ENCODE measurements around the gene ZSCAN5C. TPM values are rescaled to one million over a fixed set of nuclear protein-coding genes. Genes with fewer than 3 reads are reported as not detected.
"Not testable (repeated sequence)": the region's sequence is repeated elsewhere in the genome, so short reads cannot be mapped to it uniquely, and the experiment has no call there.

The ZSCAN5C gene
- total and polyA plus RNA-seq, 2 donors (not counting 1 experiment from before 2014, with no cell fraction given): not detected

DNA sequence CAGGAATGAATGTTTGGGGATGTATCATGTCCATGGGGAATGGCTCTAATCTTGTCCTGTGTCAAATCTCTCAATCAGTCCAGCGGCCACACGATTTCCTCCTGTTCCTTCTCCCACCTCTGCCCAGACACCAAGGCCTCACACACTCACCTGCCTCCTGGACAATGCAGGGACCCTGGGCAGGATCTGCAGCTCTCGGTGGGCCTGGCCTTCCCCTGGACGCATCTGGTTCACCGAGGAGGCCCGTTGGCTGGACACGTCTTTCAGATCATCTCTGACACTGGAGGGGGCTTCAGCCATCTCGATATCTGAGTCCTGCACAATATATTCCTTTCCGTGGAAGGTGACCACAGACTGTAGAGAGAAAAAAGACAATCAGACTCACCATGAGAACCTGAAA is 21.4 kb downstream of the ZSCAN5C start:
- no peak overlapping the region for H3K27ac ChIP-seq (ENCODE audit: low read length in 2 of 2)
- no peak for DNase-seq
- H3K79me2 ChIP-seq (ENCODE audit: control insufficient read depth, insufficient read depth, low read length): no peaks in the 10 kb centered on the region
- H3K4me3 Mint-ChIP-seq: no peak overlapping the region
- H3K9ac ChIP-seq (ENCODE audit: low read length): no peak overlapping the region
- no peaks in the 10 kb centered on the region for H3K27me3 ChIP-seq (replicated peaks in 1 of 4; ENCODE audit: control extremely low read depth in 1 of 4, control insufficient read depth in 3 of 4, insufficient read depth in 4 of 4, low read length in 3 of 4)
- intact Hi-C loops (cut with micrococcal nuclease): no loop called here
- H3K4me1 ChIP-seq (ENCODE audit: control insufficient read depth in 2 of 2, insufficient read depth in 2 of 2, low read length in 2 of 2): no peaks in the 10 kb centered on the region
- POLR2A ChIA-PET: no interaction called here
- no peak overlapping the region for H3K4me2 ChIP-seq (replicated peaks; ENCODE audit: low read depth, low read length, poor library complexity, severe bottlenecking)
- peaks cover 5% of the 10 kb centered on the region for H3K27me3 Mint-ChIP-seq
- H3K9me3 ChIP-seq (ENCODE audit: control extremely low read depth in 1 of 3, control insufficient read depth in 2 of 3, insufficient read depth in 1 of 3, low read length in 2 of 3): no peaks in the 10 kb centered on the region
- no peak overlapping the region for H3K27ac Mint-ChIP-seq
- no peak for ATAC-seq (ENCODE audit: low read depth)
- TF ChIP-seq, protein P1, sequence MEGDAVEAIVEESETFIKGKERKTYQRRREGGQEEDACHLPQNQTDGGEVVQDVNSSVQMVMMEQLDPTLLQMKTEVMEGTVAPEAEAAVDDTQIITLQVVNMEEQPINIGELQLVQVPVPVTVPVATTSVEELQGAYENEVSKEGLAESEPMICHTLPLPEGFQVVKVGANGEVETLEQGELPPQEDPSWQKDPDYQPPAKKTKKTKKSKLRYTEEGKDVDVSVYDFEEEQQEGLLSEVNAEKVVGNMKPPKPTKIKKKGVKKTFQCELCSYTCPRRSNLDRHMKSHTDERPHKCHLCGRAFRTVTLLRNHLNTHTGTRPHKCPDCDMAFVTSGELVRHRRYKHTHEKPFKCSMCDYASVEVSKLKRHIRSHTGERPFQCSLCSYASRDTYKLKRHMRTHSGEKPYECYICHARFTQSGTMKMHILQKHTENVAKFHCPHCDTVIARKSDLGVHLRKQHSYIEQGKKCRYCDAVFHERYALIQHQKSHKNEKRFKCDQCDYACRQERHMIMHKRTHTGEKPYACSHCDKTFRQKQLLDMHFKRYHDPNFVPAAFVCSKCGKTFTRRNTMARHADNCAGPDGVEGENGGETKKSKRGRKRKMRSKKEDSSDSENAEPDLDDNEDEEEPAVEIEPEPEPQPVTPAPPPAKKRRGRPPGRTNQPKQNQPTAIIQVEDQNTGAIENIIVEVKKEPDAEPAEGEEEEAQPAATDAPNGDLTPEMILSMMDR (IDR thresholded peaks at IDR 0.05): no peak
- no peak for TF ChIP-seq EZH2 (IDR thresholded peaks at IDR 0.05; ENCODE audit: borderline replicate concordance, insufficient read depth, low read depth, low read length, poor library complexity, severe bottlenecking)
- CTCF ChIA-PET: interaction anchor here (0.6 to 1.9 kb wide), 2 partner anchors 9 to 142 kb away, joined by 4 read pairs; no protein-coding TSS in a partner anchor
- no peaks in the 10 kb centered on the region for H4K20me1 ChIP-seq (ENCODE audit: control insufficient read depth, insufficient read depth, low read length, poor library complexity, severe bottlenecking)
- 96% methylated on average over 9 of the region's 9 CpGs for WGBS (ENCODE audit: insufficient coverage)
- H3K4me3 ChIP-seq (ENCODE audit: control extremely low read depth in 1 of 5, extremely low read depth in 1 of 5, insufficient read depth in 1 of 5, low read depth in 2 of 5, low read length in 4 of 5): no peak overlapping the region
- H3K9me3 Mint-ChIP-seq (ENCODE audit: insufficient read depth): no peaks in the 10 kb centered on the region
- H3K4me1 Mint-ChIP-seq: no peaks in the 10 kb centered on the region
- H3K36me3 ChIP-seq (replicated peaks in 1 of 2; ENCODE audit: control extremely low read depth in 1 of 2, control insufficient read depth in 1 of 2, extremely low read depth in 1 of 2, insufficient read depth in 2 of 2, low read length in 1 of 2): no peaks in the 10 kb centered on the region
- no peak overlapping the region for H2AFZ ChIP-seq (ENCODE audit: insufficient read depth, low read depth, low read length, poor library complexity, severe bottlenecking)

DNA sequence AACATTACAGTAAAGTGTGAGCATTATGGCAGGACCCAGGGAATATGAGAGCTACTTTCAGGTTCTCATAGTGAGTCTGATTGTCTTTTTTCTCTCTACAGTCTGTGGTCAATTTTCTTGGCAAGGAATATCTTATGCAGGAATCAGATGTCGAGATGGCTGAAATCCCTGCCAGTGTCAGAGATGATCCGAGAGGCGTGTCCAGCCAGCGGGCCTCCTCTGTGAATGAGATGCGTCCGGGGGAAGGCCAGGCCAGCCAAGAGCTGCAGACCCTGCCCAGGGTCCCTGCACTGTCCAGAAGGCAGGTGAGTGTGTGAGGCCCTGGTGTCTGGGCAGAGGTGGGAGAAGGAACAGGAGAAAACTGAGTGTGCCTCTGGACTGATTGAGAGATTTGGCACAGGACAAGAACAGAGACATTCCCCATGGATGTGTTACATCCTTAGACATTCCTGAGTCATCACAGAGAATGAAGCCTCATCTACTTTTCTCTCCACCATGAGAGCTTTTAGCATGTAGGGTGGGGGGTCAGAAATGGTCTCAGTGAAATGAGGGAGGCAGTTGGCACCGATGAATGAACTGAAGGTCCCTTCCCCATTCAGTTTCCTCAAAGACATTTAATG is 43.2 kb downstream of the ZSCAN5C start:
- WGBS (ENCODE audit: insufficient coverage): 93% methylated on average over 6 of the region's 7 CpGs
- no peaks in the 10 kb centered on the region for H3K4me1 Mint-ChIP-seq
- H3K4me3 Mint-ChIP-seq: no peak overlapping the region
- no peak for TF ChIP-seq EZH2 (IDR thresholded peaks at IDR 0.05; ENCODE audit: borderline replicate concordance, insufficient read depth, low read depth, low read length, poor library complexity, severe bottlenecking)
- H2AFZ ChIP-seq (ENCODE audit: insufficient read depth, low read depth, low read length, poor library complexity, severe bottlenecking): no peak overlapping the region
- H3K27ac Mint-ChIP-seq: no peak overlapping the region
- no peaks in the 10 kb centered on the region for H3K9me3 ChIP-seq (ENCODE audit: control extremely low read depth in 1 of 3, control insufficient read depth in 2 of 3, insufficient read depth in 1 of 3, low read length in 2 of 3)
- POLR2A ChIA-PET: no interaction called here
- H3K9me3 Mint-ChIP-seq (ENCODE audit: insufficient read depth): no peaks in the 10 kb centered on the region
- no peak overlapping the region for H3K27ac ChIP-seq (ENCODE audit: low read length in 2 of 2)
- H3K4me1 ChIP-seq (ENCODE audit: control insufficient read depth in 2 of 2, insufficient read depth in 2 of 2, low read length in 2 of 2): no peaks in the 10 kb centered on the region
- DNase-seq (no peak), ATAC-seq (ENCODE audit: low read depth) (no peak)
- no peaks in the 10 kb centered on the region for H3K36me3 ChIP-seq (replicated peaks in 1 of 2; ENCODE audit: control extremely low read depth in 1 of 2, control insufficient read depth in 1 of 2, extremely low read depth in 1 of 2, insufficient read depth in 2 of 2, low read length in 1 of 2)
- no peak overlapping the region for H3K9ac ChIP-seq (ENCODE audit: low read length)
- no peaks in the 10 kb centered on the region for H3K27me3 Mint-ChIP-seq
- H4K20me1 ChIP-seq (ENCODE audit: control insufficient read depth, insufficient read depth, low read length, poor library complexity, severe bottlenecking): no peaks in the 10 kb centered on the region
- CTCF ChIA-PET: no interaction called here
- intact Hi-C loops (cut with micrococcal nuclease): no loop called here
- H3K4me2 ChIP-seq (replicated peaks; ENCODE audit: low read depth, low read length, poor library complexity, severe bottlenecking): no peak overlapping the region
- no peaks in the 10 kb centered on the region for H3K79me2 ChIP-seq (ENCODE audit: control insufficient read depth, insufficient read depth, low read length)
- no peak overlapping the region for H3K4me3 ChIP-seq (ENCODE audit: control extremely low read depth in 1 of 5, extremely low read depth in 1 of 5, insufficient read depth in 1 of 5, low read depth in 2 of 5, low read length in 4 of 5)
- H3K27me3 ChIP-seq (replicated peaks in 1 of 4; ENCODE audit: control extremely low read depth in 1 of 4, control insufficient read depth in 3 of 4, insufficient read depth in 4 of 4, low read length in 3 of 4): no peaks in the 10 kb centered on the region

DNA sequence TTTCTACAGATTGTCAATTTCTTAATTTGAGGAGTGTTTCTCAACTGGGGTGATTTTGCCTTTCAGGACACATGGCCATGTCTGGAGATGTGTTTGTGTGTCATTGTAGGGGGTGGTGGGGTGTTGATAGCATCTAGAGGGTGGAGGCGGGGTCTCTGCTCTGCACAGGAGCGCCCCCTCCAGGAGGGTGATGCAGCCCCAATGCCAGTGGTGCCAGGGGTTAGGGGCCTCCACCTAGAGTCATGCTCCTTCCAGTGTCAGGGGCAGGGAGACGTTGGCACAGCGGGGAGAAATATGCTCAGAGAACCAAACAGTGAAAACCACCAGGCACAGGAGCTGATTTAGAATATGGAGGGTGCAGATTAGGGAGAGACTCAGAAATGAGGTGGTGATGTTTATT is 43.7 kb downstream of the ZSCAN5C start:
- H3K27ac ChIP-seq (ENCODE audit: low read length in 2 of 2); ATAC-seq (ENCODE audit: low read depth); H3K9me3 ChIP-seq (ENCODE audit: control extremely low read depth in 1 of 3, control insufficient read depth in 2 of 3, insufficient read depth in 1 of 3, low read length in 2 of 3); H3K27me3 ChIP-seq (replicated peaks in 1 of 4; ENCODE audit: control extremely low read depth in 1 of 4, control insufficient read depth in 3 of 4, insufficient read depth in 4 of 4, low read length in 3 of 4); H3K9me3 Mint-ChIP-seq (ENCODE audit: insufficient read depth); H3K4me3 Mint-ChIP-seq; DNase-seq; H3K79me2 ChIP-seq (ENCODE audit: control insufficient read depth, insufficient read depth, low read length); H3K36me3 ChIP-seq (replicated peaks in 1 of 2; ENCODE audit: control extremely low read depth in 1 of 2, control insufficient read depth in 1 of 2, extremely low read depth in 1 of 2, insufficient read depth in 2 of 2, low read length in 1 of 2); H3K27ac Mint-ChIP-seq; H4K20me1 ChIP-seq (ENCODE audit: control insufficient read depth, insufficient read depth, low read length, poor library complexity, severe bottlenecking); H3K4me1 ChIP-seq (ENCODE audit: control insufficient read depth in 2 of 2, insufficient read depth in 2 of 2, low read length in 2 of 2); H3K4me3 ChIP-seq (ENCODE audit: control extremely low read depth in 1 of 5, extremely low read depth in 1 of 5, insufficient read depth in 1 of 5, low read depth in 2 of 5, low read length in 4 of 5); POLR2A ChIA-PET; H3K9ac ChIP-seq (ENCODE audit: low read length); H3K4me1 Mint-ChIP-seq; CTCF ChIA-PET; intact Hi-C loops (cut with micrococcal nuclease); H2AFZ ChIP-seq (ENCODE audit: insufficient read depth, low read depth, low read length, poor library complexity, severe bottlenecking); H3K27me3 Mint-ChIP-seq; H3K4me2 ChIP-seq (replicated peaks; ENCODE audit: low read depth, low read length, poor library complexity, severe bottlenecking): not testable (repeated sequence)
- 100% methylated on average over 2 of the region's 4 CpGs for WGBS (ENCODE audit: insufficient coverage)

Measured in B cell (primary cell).